DMS153 (cell line): ENCODE results near the gene EIF2S3B.

Experiments used
- DNase-seq: peaks from one replicate; lab custom pipeline; 2025; lab: John Stamatoyannopoulos, UW

The EIF2S3B gene

DNA sequence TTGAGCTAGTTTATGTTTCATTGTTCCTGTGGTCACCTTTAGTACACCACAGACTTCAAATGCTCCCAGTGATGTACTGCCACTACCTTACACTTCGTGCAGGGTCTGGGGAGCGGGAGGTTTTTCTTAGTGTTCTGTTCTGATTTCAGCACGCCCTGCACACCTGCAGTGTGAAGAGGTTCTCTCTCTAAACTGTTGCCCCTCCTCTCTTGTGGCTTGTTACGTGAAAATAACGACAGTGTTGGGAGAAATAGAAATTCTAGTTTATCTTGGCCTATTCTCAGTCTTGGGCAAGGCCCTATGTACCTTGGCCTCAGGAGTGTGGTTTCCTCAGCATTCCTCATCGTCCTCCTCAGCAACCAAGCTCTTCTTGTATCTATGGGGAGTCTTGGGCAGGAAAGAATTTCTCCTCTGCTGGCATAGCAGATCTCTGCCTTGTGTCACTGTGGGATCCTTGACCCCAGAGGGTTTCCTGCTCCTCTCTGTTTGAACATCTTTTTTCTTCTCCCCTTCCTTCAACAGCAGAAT is 48.6 kb downstream of the EIF2S3B start:
- DNase-seq: no peak

DNA sequence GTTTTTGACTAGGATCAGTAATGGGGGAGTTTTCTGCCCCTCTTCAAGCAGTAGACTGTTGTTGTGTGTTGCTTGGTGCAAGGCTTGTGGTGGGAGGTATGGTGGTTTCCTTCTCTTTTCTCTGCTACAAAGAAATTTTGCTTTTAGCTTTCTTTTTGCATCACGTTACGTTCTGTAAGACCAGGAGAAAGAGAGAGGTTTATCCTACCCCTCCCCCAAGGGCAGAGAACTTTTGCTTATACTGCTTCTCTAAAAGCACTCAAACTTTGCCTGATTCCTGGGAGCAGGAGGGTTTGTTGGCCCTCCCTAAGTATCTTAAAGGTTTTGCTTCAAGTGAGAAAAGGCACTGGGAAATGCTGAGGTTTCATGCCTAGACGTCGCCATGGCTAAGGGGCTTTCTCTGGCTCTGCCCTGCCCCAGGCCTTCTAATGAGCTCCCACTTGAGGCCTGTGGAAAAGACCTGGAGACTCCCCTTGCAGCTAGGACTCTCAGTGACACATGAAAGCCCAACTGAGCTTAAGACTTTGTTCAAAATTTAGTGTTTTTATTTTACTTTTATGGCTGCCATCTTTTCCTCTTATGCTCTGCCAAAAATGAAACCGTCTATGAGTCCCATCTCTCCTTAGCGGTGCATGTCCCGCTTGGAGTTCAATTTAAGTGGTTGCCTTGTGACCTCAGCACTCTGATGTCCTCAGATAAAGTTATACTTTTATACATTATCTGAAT is 49.2 kb downstream of the EIF2S3B start:
- DNase-seq: no peak

DNA sequence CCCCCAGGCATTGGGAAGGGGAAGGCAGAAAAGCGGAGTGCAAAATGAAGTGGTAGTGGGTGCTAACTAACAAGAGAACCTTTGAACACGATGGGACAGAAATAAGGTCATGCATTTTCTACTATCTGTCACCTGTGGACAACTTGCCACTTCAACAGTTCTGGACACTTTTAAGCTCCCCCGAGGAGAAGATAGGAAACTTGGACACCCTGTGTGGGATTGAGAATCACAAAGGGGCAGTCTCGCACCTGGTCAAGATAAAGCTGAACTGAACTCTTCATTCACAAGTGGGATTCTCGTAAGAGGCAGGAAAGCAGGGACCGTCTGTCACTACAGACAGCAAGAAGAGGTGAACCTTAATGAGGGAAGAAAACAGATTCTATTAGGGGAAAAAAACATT is 51.6 kb downstream of the EIF2S3B start:
- DNase-seq: no peak

GRCh38 chr12:10557766-10558165 is 52.1 kb downstream of the EIF2S3B start:
- DNase-seq: no peak
